ENCODE measurements around the gene XIRP1.

GRCh38 chr3:39211332-39212130 is 19.1 kb upstream of the XIRP1 start:
- TF ChIP-seq CTCF (IDR thresholded peaks at IDR 0.05) (no peak), POLR2A (IDR thresholded peaks at IDR 0.05) (no peak)
